PFSK-1 (cell line): ENCODE measurements around the gene PVALEF.

Experiments used
- FOXP2 ChIP-seq: optimal IDR thresholded peaks from 2 replicates; pipeline ENCODE3; 2011; ENCODE audit warnings: borderline replicate concordance, control low read depth, inconsistent platforms; ENCODE audit not compliant: insufficient read depth; ENCODE audit errors: extremely low read length, extremely low read depth
- POLR2AphosphoS5 ChIP-seq: IDR thresholded peaks from 2 replicates; pipeline ENCODE4 v1.6.1; 2012; ENCODE audit warnings: low read depth, mild to moderate bottlenecking, control low read depth, low read length, moderate library complexity
- SIN3A ChIP-seq: IDR thresholded peaks from 2 replicates; pipeline ENCODE4 v1.6.1; 2012; ENCODE audit warnings: mild to moderate bottlenecking, low read length, moderate library complexity, borderline replicate concordance; ENCODE audit not compliant: insufficient read depth
- TAF1 ChIP-seq: IDR thresholded peaks from 2 replicates; pipeline ENCODE4 v1.6.1; 2012; ENCODE audit warnings: low read length, control low read depth, borderline replicate concordance; ENCODE audit not compliant: insufficient read depth
- TF ChIP-seq, protein P1 (sequence below), 2 experiments: IDR thresholded peaks; 2 replicates each; pipeline versions ENCODE4 v1.6.1 to v1.8.0; 2011 to 2012; ENCODE audit warnings: low read depth in 2 of 2, low read length in 2 of 2, control low read depth in 1 of 2, inconsistent platforms in 1 of 2, mild to moderate bottlenecking in 1 of 2, moderate library complexity in 1 of 2; ENCODE audit not compliant: insufficient read depth in 1 of 2

The PVALEF gene

DNA sequence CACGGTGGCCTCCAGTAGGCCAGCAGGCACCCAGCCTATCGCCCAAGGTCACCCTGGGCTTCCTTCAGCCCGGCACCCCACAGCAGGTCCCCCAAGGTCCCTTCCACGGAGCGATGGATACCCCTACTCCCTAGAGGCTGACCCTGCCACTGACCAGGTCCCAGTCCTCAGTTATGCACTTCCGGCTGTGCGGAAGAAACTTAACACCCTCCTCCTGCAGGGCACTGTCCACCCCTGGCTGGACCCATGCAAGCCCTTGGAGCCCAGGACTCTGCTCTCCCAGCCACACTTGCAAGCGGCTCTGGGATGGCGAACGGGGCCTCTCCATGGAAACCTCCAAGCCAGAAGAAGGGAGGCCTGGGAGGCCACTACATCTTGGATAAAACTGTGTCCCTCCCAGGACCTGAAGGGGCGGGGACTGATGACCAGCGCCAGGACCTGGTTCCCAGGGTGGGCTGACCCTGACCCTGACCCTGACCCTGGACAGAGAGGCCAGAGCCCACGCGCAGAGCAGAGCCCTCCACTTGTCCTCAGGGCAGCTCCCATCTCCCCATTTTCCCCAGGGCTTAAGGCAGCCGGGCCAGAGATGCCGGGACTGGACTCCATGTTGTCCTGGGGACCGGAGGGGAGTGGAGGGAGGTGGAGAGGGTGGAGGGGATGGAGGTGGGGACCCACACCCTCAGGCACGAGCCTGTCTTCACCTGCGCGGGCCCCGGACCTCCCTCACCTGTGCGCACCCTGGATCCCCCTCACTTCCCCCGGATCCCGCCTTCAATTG, 56.7 kb downstream of the PVALEF start:
- TF ChIP-seq FOXP2 (no peak), TAF1 (no peak), POLR2AphosphoS5 (no peak), SIN3A (no peak)
- TF ChIP-seq, protein P1, sequence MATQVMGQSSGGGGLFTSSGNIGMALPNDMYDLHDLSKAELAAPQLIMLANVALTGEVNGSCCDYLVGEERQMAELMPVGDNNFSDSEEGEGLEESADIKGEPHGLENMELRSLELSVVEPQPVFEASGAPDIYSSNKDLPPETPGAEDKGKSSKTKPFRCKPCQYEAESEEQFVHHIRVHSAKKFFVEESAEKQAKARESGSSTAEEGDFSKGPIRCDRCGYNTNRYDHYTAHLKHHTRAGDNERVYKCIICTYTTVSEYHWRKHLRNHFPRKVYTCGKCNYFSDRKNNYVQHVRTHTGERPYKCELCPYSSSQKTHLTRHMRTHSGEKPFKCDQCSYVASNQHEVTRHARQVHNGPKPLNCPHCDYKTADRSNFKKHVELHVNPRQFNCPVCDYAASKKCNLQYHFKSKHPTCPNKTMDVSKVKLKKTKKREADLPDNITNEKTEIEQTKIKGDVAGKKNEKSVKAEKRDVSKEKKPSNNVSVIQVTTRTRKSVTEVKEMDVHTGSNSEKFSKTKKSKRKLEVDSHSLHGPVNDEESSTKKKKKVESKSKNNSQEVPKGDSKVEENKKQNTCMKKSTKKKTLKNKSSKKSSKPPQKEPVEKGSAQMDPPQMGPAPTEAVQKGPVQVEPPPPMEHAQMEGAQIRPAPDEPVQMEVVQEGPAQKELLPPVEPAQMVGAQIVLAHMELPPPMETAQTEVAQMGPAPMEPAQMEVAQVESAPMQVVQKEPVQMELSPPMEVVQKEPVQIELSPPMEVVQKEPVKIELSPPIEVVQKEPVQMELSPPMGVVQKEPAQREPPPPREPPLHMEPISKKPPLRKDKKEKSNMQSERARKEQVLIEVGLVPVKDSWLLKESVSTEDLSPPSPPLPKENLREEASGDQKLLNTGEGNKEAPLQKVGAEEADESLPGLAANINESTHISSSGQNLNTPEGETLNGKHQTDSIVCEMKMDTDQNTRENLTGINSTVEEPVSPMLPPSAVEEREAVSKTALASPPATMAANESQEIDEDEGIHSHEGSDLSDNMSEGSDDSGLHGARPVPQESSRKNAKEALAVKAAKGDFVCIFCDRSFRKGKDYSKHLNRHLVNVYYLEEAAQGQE (IDR thresholded peaks at IDR 0.05; ENCODE audit: insufficient read depth in 1 of 2, low read depth in 2 of 2, low read length in 2 of 2) = no peak

GRCh38 chr17:81222620-81222905, 57.3 kb downstream of the PVALEF start:
- TF ChIP-seq TAF1 (no peak), FOXP2 (no peak), SIN3A (no peak), POLR2AphosphoS5 (no peak)
- TF ChIP-seq, protein P1 (IDR thresholded peaks at IDR 0.05; ENCODE audit: insufficient read depth in 1 of 2, low read depth in 2 of 2, low read length in 2 of 2) = no peak

GRCh38 chr17:81222906-81223761, 57.8 kb downstream of the PVALEF start, which contains the start of gene CEP131:
Gene CEP131 (minus strand): TSS chr17:81222965. CDS start chr17:81220056, 2,909 bp downstream.
- TF ChIP-seq POLR2AphosphoS5 (peak; percentile 38; the same call in 1 of the 2 replicates), TAF1 (no peak), FOXP2 (peak; percentile 80)

- TF ChIP-seq FOXP2 (no peak), POLR2AphosphoS5 (no peak), TAF1 (no peak), SIN3A (no peak)
- TF ChIP-seq, protein P1 (IDR thresholded peaks at IDR 0.05; ENCODE audit: insufficient read depth in 1 of 2, low read depth in 2 of 2, low read length in 2 of 2) = no peak
Observed at GRCh38 chr17:81223762-81224130, 58.4 kb downstream of the PVALEF start.

DNA sequence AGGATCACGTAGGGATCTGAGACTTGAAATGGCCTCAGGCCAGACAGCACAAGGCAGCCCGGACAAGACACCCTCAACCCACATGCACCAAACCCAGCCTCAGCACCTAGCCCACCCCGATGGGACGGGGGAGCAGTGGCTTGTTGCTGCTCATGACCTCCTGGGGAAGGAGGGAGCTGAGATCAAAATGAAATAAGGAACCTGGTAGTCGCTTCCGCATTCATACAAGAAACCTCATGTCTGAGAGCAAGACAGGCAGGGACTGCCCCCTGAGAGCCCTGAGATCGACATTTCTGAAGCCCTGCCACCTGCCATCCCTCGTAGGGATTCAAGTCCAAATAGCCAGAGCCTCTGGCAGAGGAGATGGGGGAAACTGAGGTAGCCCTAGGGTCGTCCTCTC, 63.1 kb downstream of the PVALEF start:
- TF ChIP-seq FOXP2 (no peak), POLR2AphosphoS5 (no peak), SIN3A (no peak), TAF1 (no peak)
- TF ChIP-seq, protein P1 (IDR thresholded peaks at IDR 0.05; ENCODE audit: insufficient read depth in 1 of 2, low read depth in 2 of 2, low read length in 2 of 2) = no peak
